ENCODE results near the gene GAB2. TPM values are rescaled to one million over a fixed set of nuclear protein-coding genes. Genes with fewer than 3 reads are reported as not detected.

Gene GAB2
- total RNA-seq, 1 experiment from 2014 or later: 10.6 TPM

DNA sequence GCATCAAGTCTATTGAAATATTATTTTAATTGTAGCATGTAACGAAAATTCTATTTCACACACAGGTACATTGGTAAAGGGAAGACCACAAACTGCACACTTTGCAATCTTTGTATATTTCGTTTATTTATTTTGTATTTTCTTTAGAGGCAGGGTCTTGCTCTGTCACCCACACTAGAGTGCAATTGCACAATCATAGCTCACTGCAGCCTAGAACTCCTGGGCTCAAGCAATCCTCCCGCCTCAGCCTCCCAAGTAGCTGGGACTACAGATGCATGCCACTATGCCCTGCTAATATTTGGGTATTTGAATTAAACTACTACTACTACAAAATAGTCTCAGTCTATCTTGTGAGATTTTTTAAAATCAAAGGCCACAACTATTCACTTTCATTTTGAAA, 42.7 kb downstream of the GAB2 start:
- Mint-ChIP-seq H3K4me3 (ENCODE audit: low read depth, unreplicated experiment) (no peak overlapping the region), H3K36me3 (ENCODE audit: insufficient read depth, unreplicated experiment) (no peaks in the 10 kb centered on the region), H3K9me3 (ENCODE audit: low read depth, unreplicated experiment) (peaks cover 2% of the 10 kb centered on the region), H3K27ac (ENCODE audit: unreplicated experiment) (no peak overlapping the region), H3K27me3 (ENCODE audit: unreplicated experiment) (no peaks in the 10 kb centered on the region), H3K4me1 (ENCODE audit: low read depth, unreplicated experiment) (no peaks in the 10 kb centered on the region)
- no TSS peak for BruUV-seq (replicated peaks)
- no peak for DNase-seq
- TF ChIP-seq, protein P1, sequence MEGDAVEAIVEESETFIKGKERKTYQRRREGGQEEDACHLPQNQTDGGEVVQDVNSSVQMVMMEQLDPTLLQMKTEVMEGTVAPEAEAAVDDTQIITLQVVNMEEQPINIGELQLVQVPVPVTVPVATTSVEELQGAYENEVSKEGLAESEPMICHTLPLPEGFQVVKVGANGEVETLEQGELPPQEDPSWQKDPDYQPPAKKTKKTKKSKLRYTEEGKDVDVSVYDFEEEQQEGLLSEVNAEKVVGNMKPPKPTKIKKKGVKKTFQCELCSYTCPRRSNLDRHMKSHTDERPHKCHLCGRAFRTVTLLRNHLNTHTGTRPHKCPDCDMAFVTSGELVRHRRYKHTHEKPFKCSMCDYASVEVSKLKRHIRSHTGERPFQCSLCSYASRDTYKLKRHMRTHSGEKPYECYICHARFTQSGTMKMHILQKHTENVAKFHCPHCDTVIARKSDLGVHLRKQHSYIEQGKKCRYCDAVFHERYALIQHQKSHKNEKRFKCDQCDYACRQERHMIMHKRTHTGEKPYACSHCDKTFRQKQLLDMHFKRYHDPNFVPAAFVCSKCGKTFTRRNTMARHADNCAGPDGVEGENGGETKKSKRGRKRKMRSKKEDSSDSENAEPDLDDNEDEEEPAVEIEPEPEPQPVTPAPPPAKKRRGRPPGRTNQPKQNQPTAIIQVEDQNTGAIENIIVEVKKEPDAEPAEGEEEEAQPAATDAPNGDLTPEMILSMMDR (IDR thresholded peaks at IDR 0.05; ENCODE audit: unreplicated experiment): no peak
- intact Hi-C loops (cut with micrococcal nuclease; ENCODE audit: unreplicated experiment): no loop called here
- CTCF ChIA-PET: no interaction called here

DNA sequence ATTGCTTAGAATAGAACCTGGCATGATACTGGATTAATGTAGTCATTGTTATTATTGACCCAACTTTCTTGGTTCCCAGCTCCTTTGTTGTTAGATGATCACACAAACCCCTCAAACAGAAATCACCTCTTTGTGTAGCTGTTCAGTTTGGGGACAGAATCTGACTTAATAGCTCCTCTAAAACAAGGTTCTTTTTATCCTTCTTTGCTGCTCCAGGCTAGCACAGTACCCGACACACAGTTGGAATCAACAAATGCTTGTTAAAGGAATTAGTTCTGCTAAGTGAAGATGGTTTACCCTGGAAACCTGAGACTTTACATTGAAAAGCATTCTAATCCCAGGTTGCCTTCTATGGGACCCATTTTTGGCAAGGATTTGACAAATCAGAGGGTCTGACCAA, 43.9 kb downstream of the GAB2 start:
- no peak for DNase-seq
- H3K4me1 Mint-ChIP-seq (ENCODE audit: low read depth, unreplicated experiment): no peaks in the 10 kb centered on the region
- TF ChIP-seq, protein P1 (IDR thresholded peaks at IDR 0.05; ENCODE audit: unreplicated experiment): no peak
- CTCF ChIA-PET: no interaction called here
- no TSS peak for BruUV-seq (replicated peaks)
- H3K36me3 Mint-ChIP-seq (ENCODE audit: insufficient read depth, unreplicated experiment): no peaks in the 10 kb centered on the region
- no peaks in the 10 kb centered on the region for H3K27me3 Mint-ChIP-seq (ENCODE audit: unreplicated experiment)
- no peak overlapping the region for H3K27ac Mint-ChIP-seq (ENCODE audit: unreplicated experiment)
- intact Hi-C loops (cut with micrococcal nuclease; ENCODE audit: unreplicated experiment): no loop called here
- peaks cover 2% of the 10 kb centered on the region for H3K9me3 Mint-ChIP-seq (ENCODE audit: low read depth, unreplicated experiment)
- H3K4me3 Mint-ChIP-seq (ENCODE audit: low read depth, unreplicated experiment): no peak overlapping the region

DNA sequence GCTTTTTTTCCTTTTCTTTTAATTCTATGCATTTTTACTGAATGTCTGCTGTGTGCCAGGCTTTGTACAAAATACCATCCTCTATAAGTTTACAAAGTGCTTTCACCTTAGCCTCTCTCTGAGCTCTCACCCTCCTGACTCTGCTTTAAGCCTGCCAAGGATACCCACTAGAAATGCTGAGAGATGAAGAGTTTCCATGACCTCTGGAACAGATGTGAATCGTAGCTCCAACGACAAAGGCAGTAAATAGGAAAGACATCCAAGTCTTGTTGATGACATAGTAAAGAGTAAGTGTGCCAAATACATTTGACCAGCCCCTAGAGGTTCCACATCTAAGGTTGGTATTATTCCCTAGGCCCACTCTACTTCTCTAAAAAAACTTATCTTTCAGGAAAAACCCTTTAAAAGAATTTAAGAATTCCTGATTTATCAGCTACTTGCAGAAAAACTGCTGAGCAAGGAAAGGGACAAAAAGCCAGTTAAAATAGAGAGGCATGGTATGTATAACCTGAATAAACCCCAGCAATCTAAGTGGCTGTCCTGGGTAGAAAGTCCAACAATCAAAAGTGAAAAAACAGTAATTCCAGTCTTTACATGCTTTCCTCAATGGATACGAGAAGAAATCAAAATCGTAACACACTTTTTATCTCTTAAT, 45.4 kb downstream of the GAB2 start:
- Mint-ChIP-seq H3K4me1 (ENCODE audit: low read depth, unreplicated experiment) (no peaks in the 10 kb centered on the region), H3K36me3 (ENCODE audit: insufficient read depth, unreplicated experiment) (no peaks in the 10 kb centered on the region), H3K27me3 (ENCODE audit: unreplicated experiment) (no peaks in the 10 kb centered on the region), H3K27ac (ENCODE audit: unreplicated experiment) (no peak overlapping the region), H3K4me3 (ENCODE audit: low read depth, unreplicated experiment) (no peak overlapping the region), H3K9me3 (ENCODE audit: low read depth, unreplicated experiment) (peaks cover 2% of the 10 kb centered on the region)
- intact Hi-C loops (cut with micrococcal nuclease; ENCODE audit: unreplicated experiment): no loop called here
- DNase-seq: no peak
- CTCF ChIA-PET: no interaction called here
- TF ChIP-seq, protein P1 (IDR thresholded peaks at IDR 0.05; ENCODE audit: unreplicated experiment): no peak
- no TSS peak for BruUV-seq (replicated peaks)

DNA sequence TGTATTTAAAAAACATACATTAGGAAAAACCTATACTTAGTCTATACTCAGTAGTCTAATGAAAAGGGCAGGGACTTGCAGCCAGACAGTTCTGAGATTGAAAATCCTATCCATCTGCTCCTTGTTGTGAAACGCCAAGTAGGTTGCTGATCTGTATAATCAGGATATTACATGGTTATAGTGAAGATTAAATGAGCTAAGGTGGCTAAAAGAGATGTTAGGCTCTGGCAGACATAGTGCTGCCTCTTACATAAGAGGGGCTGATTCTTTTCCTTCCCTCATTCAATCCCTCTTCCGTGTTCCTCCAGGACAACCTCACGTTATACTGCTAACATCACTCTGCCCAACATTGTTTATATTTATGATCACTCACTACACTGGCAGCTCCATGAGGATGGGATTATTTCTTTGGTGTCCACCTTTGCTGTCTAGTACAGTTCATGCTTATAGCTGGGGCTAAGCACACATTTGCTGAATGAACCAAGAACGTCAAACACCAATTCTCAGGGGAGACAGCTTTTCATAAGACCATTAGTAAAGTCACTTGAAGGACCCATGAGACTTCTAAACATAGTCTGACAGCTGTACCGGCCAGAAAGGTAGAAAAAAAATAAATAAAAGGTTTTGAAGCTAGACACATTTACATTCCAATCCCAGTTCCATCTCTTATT, 46.3 kb downstream of the GAB2 start:
- no peaks in the 10 kb centered on the region for H3K4me1 Mint-ChIP-seq (ENCODE audit: low read depth, unreplicated experiment)
- DNase-seq: no peak
- H3K27ac Mint-ChIP-seq (ENCODE audit: unreplicated experiment): no peak overlapping the region
- no TSS peak for BruUV-seq (replicated peaks)
- no peaks in the 10 kb centered on the region for H3K36me3 Mint-ChIP-seq (ENCODE audit: insufficient read depth, unreplicated experiment)
- H3K4me3 Mint-ChIP-seq (ENCODE audit: low read depth, unreplicated experiment): no peak overlapping the region
- H3K9me3 Mint-ChIP-seq (ENCODE audit: low read depth, unreplicated experiment): no peaks in the 10 kb centered on the region
- intact Hi-C loops (cut with micrococcal nuclease; ENCODE audit: unreplicated experiment): no loop called here
- CTCF ChIA-PET: no interaction called here
- TF ChIP-seq, protein P1 (IDR thresholded peaks at IDR 0.05; ENCODE audit: unreplicated experiment): no peak
- H3K27me3 Mint-ChIP-seq (ENCODE audit: unreplicated experiment): no peaks in the 10 kb centered on the region

Data from Calu3 (cell line).